PC-9 (cell line): Measurements from ENCODE around the gene UBR4. TPM values are rescaled to one million over a fixed set of nuclear protein-coding genes. Genes with fewer than 3 reads are reported as not detected.

ENCODE experiments used
- BruUV-seq: library from RNA; stranded (reverse); fragments of 400-500 nt; replicated peaks from 2 replicates; lab custom pipeline; 2021; lab: Mats Ljungman, UMichigan
- CTCF ChIA-PET: fragments of 300-600 bp; sonication (Branson Sonifier 250); formaldehyde crosslinking; loops from one replicate; lab custom pipeline; 2022; ENCODE audit warnings: antibody characterized with exemption; lab: Charles Lee
- POLR2A ChIA-PET: fragments of 300-600 bp; sonication (Branson Sonifier 250); formaldehyde crosslinking; loops from one replicate; lab custom pipeline; 2022; ENCODE audit warnings: antibody characterized with exemption; ENCODE audit not compliant: unreplicated experiment; lab: Charles Lee
- DNase-seq, 2 experiments: peaks; one replicate each; pipeline versions ENCODE4 v3.0.0 to v3.0.0-alpha.2; 2015 to 2022; ENCODE audit warnings: mixed read lengths in 1 of 2
- H2AFZ ChIP-seq: fragments of 200-600 bp; sonication (generic); 2 replicates; pipeline ENCODE4 v1.8.1; 2017; ENCODE audit warnings: antibody characterized with exemption
- H3F3A ChIP-seq: fragments of 200-600 bp; sonication (generic); 2 replicates; pipeline ENCODE4 v1.8.1; 2017; ENCODE audit warnings: antibody characterized with exemption, mild to moderate bottlenecking, low read depth; ENCODE audit not compliant: insufficient read depth
- H3K27ac ChIP-seq: fragments of 200-600 bp; sonication (generic); 2 replicates; pipeline ENCODE4 v1.6.1; 2016; ENCODE audit warnings: mixed run types
- H3K27me3 ChIP-seq: fragments of 200-600 bp; sonication (generic); 2 replicates; pipeline ENCODE4 v1.6.1; 2016; ENCODE audit warnings: low read depth, mixed run types; ENCODE audit not compliant: insufficient read depth
- H3K36me3 ChIP-seq: fragments of 200-600 bp; sonication (generic); 2 replicates; pipeline ENCODE4 v1.6.1; 2016; ENCODE audit warnings: low read depth, mixed run types
- H3K4me1 ChIP-seq: fragments of 200-600 bp; sonication (generic); replicated peaks from 2 replicates; pipeline ENCODE4 v1.6.1; 2016; ENCODE audit warnings: mixed run types; ENCODE audit not compliant: insufficient read depth
- H3K4me2 ChIP-seq: fragments of 200-600 bp; sonication (generic); 2 replicates; pipeline ENCODE4 v1.6.1; 2017; ENCODE audit warnings: mixed run types
- H3K4me3 ChIP-seq: fragments of 200-600 bp; sonication (generic); 2 replicates; pipeline ENCODE4 v1.6.1; 2016; ENCODE audit warnings: mixed run types
- H3K79me2 ChIP-seq: fragments of 200-600 bp; sonication (generic); 2 replicates; pipeline ENCODE4 v1.6.1; 2017; ENCODE audit warnings: low read depth, mixed run types
- H3K9me2 ChIP-seq: fragments of 200-600 bp; sonication (generic); 2 replicates; pipeline ENCODE4 v1.8.1; 2017; ENCODE audit warnings: mild to moderate bottlenecking; ENCODE audit not compliant: insufficient read depth
- H3K9me3 ChIP-seq: fragments of 200-600 bp; sonication (generic); 2 replicates; pipeline ENCODE4 v1.8.1; 2016; ENCODE audit warnings: low read depth; ENCODE audit not compliant: insufficient read depth
- H4K20me1 ChIP-seq: fragments of 200-600 bp; sonication (generic); 2 replicates; pipeline ENCODE4 v1.8.1; 2017; ENCODE audit not compliant: insufficient read depth
- EZH2 ChIP-seq: fragments of 200-600 bp; sonication (generic); IDR thresholded peaks from 2 replicates; pipeline ENCODE4 v1.8.0; 2017; ENCODE audit warnings: antibody characterized with exemption, low read depth
- intact Hi-C: fragments of 100-400 bp; cut with micrococcal nuclease; formaldehyde crosslinking; loops from one replicate; pipeline ENCODE4 v1.10.0; 2022; ENCODE audit not compliant: unreplicated experiment
- total RNA-seq: library from RNA; stranded (reverse); gene quantifications from 2 replicates; pipeline ENCODE4 v1.2.3, GENCODE V29; 2021
- TF ChIP-seq, protein P1 (sequence below): fragments of 200-600 bp; sonication (generic); conservative IDR thresholded peaks from 2 replicates; pipeline ENCODE4 v1.6.1; 2017; ENCODE audit warnings: mixed run types, antibody characterized with exemption, mild to moderate bottlenecking, moderate library complexity

Gene UBR4
- total RNA-seq, 1 experiment from 2014 or later, result 117 TPM

DNA sequence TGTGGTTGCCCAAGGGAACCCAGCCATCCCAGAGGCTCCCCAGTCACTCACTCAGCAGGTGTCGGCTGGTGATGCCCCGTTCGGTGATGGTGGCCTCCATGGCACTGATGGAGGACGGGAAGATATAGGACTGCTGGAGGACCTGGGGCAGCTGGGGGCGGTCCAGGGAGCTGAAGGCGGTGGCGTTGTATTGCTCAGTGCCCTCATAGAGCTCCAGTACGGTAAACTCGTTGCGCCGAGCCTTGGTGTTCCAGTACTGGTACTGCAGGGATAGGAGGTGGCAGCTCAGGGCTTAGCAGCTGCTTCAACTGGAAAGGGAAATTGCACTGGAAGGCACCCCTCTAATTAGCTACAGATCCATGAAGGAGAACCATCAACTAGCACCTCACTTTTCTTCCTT is 12.5 kb upstream of the UBR4 start:
- Histone ChIP-seq H4K20me1 (no peaks in the 10 kb centered on the region), H3K4me3 (no peak overlapping the region), H3K79me2 (no peaks in the 10 kb centered on the region), H3K4me2 (no peak overlapping the region), H3F3A (no peaks in the 10 kb centered on the region), H3K36me3 (peaks cover 3% of the 10 kb centered on the region; the same call in 1 of the 2 replicates), H3K9me2 (no peaks in the 10 kb centered on the region), H3K4me1 (no peaks in the 10 kb centered on the region), H3K27me3 (no peaks in the 10 kb centered on the region), H3K9me3 (no peaks in the 10 kb centered on the region), H2AFZ (no peak overlapping the region), H3K27ac (no peak overlapping the region)
- intact Hi-C loops, result no loop called here
- ChIA-PET CTCF (no interaction called here), POLR2A (no interaction called here)
- no TSS peak for BruUV-seq
- TF ChIP-seq, protein P1, sequence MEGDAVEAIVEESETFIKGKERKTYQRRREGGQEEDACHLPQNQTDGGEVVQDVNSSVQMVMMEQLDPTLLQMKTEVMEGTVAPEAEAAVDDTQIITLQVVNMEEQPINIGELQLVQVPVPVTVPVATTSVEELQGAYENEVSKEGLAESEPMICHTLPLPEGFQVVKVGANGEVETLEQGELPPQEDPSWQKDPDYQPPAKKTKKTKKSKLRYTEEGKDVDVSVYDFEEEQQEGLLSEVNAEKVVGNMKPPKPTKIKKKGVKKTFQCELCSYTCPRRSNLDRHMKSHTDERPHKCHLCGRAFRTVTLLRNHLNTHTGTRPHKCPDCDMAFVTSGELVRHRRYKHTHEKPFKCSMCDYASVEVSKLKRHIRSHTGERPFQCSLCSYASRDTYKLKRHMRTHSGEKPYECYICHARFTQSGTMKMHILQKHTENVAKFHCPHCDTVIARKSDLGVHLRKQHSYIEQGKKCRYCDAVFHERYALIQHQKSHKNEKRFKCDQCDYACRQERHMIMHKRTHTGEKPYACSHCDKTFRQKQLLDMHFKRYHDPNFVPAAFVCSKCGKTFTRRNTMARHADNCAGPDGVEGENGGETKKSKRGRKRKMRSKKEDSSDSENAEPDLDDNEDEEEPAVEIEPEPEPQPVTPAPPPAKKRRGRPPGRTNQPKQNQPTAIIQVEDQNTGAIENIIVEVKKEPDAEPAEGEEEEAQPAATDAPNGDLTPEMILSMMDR, result no peak
- TF ChIP-seq EZH2, result no peak
- DNase-seq, result no peak

DNA sequence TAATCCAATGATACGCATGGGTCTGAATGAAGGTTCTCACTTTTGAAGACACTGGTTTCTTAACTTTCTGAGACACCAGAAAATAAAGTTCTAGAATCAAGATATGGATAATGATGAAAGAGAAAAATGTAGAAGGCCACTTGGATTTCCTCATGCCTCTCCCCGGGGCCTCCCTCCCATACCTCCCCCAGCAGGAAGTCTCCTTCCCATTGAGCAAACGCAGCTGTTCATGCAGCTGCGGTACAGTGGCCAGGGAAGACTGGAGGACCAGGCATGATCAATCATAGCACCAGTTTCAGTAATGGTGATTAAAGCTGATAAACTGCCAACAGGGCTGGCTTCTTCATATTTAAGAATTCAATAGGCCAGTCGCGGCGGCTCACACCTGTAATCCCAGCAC is 10.9 kb upstream of the UBR4 start:
- Histone ChIP-seq H3K27me3 (no peaks in the 10 kb centered on the region), H3K27ac (no peak overlapping the region), H4K20me1 (no peaks in the 10 kb centered on the region), H3K9me3 (no peaks in the 10 kb centered on the region), H3K4me3 (no peak overlapping the region), H3K4me2 (no peak overlapping the region), H3K9me2 (no peaks in the 10 kb centered on the region), H3K79me2 (no peaks in the 10 kb centered on the region), H3K4me1 (no peaks in the 10 kb centered on the region), H3K36me3 (peaks cover 14% of the 10 kb centered on the region; the same call in 1 of the 2 replicates), H3F3A (no peaks in the 10 kb centered on the region), H2AFZ (no peak overlapping the region)
- BruUV-seq, result no TSS peak
- no peak for DNase-seq
- TF ChIP-seq, protein P1, result no peak
- no peak for TF ChIP-seq EZH2
- intact Hi-C loops, result no loop called here
- ChIA-PET POLR2A (no interaction called here), CTCF (no interaction called here)

DNA sequence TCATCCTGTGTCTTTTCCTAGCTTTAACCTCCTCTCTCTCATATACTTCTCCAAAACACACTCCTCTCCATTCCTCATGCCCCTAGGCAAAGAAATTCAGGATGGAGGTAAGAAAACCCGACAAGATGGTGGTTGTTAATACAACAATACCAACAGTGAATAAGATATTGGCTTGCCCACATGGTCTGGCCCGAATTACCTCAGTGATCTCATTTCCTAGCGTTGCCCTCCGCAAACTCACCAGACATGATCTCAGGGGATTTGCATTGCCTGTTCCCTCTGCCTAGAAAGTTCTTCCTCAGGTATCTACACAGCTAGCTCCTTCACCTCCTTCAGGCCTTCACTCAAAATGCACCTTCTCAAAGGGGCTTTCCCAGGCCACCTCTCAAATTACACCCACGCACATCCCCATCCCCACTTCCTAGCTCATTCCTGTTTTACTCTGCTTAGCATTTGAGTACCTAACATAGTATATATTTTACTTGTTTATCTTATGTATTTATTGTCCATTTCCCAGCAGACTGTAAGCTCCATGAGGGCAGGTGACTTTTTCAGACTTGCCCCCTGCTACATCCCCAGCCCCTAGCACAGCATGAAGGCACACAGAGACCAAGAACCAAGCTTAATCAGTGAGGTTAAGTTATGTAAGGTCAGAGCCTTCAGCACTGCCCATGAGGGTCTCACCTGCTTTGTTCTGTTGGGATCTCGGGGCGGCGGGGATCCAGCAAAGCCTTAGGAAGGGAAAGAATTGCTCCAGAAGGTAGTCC is 10.2 kb upstream of the UBR4 start:
- Histone ChIP-seq H3K36me3 (peaks cover 14% of the 10 kb centered on the region; the same call in 1 of the 2 replicates), H4K20me1 (no peaks in the 10 kb centered on the region), H3K9me2 (no peaks in the 10 kb centered on the region), H3K27ac (no peak overlapping the region), H3K27me3 (no peaks in the 10 kb centered on the region), H3K9me3 (no peaks in the 10 kb centered on the region), H3K4me3 (no peak overlapping the region), H3K4me2 (no peak overlapping the region), H3K79me2 (no peaks in the 10 kb centered on the region), H3K4me1 (no peaks in the 10 kb centered on the region), H3F3A (no peaks in the 10 kb centered on the region), H2AFZ (no peak overlapping the region)
- no TSS peak for BruUV-seq
- POLR2A ChIA-PET, result no interaction called here
- intact Hi-C loops, result no loop called here
- CTCF ChIA-PET, result no interaction called here
- TF ChIP-seq, protein P1, result no peak
- TF ChIP-seq EZH2, result no peak
- DNase-seq, result no peak
